MCF 10A (cell line): ENCODE data around the gene PSPN. TPM values are rescaled to one million over a fixed set of nuclear protein-coding genes. Genes with fewer than 3 reads are reported as not detected.

Experiments
- BruUV-seq: library from RNA; stranded (reverse); fragments of 400-500 nt; replicated peaks from 2 replicates; lab custom pipeline; 2021; lab: Mats Ljungman, UMichigan
- CTCF ChIA-PET: fragments of 300-600 bp; sonication (Branson Sonifier 250); formaldehyde crosslinking; extraction: SDS; loops from one replicate; lab custom pipeline; 2021; ENCODE audit warnings: antibody characterized with exemption, inconsistent platforms; lab: Yijun Ruan, JAX
- POLR2A ChIA-PET: fragments of 300-600, 350-650 bp; sonication (Branson Sonifier 250); formaldehyde crosslinking; extraction: SDS; loops from one replicate; lab custom pipeline; 2020; ENCODE audit warnings: antibody characterized with exemption, inconsistent platforms; lab: Yijun Ruan, JAX
- DNase-seq: peaks from one replicate; pipeline ENCODE4 v3.0.0-alpha.2; 2018; ENCODE audit not compliant: unreplicated experiment
- H3K27ac Mint-ChIP-seq: one replicate; pipeline ENCODE4 v1.8.0; 2022; ENCODE audit warnings: mild to moderate bottlenecking, low read depth, mixed read lengths; ENCODE audit not compliant: unreplicated experiment
- H3K27me3 Mint-ChIP-seq: one replicate; pipeline ENCODE4 v1.8.0; 2022; ENCODE audit warnings: mixed read lengths; ENCODE audit not compliant: insufficient read depth, unreplicated experiment
- H3K36me3 Mint-ChIP-seq: one replicate; pipeline ENCODE4 v1.8.0; 2022; ENCODE audit warnings: mild to moderate bottlenecking, moderate library complexity, mixed read lengths; ENCODE audit not compliant: insufficient read depth, unreplicated experiment
- H3K4me1 Mint-ChIP-seq: one replicate; pipeline ENCODE4 v1.8.0; 2022; ENCODE audit warnings: mixed read lengths; ENCODE audit not compliant: insufficient read depth, unreplicated experiment
- H3K4me3 Mint-ChIP-seq: one replicate; pipeline ENCODE4 v1.8.0; 2022; ENCODE audit warnings: mild to moderate bottlenecking, moderate library complexity, mixed read lengths; ENCODE audit not compliant: unreplicated experiment
- H3K9me3 Mint-ChIP-seq: one replicate; pipeline ENCODE4 v1.8.0; 2022; ENCODE audit warnings: mixed read lengths; ENCODE audit not compliant: unreplicated experiment
- CTCF ChIP-seq: fragments of 200-600 bp; IDR thresholded peaks from one replicate; pipeline ENCODE4 v1.8.0; 2022; ENCODE audit warnings: antibody characterized with exemption, mild to moderate bottlenecking; ENCODE audit not compliant: unreplicated experiment
- intact Hi-C: fragments of 100-400 bp; cut with micrococcal nuclease; formaldehyde crosslinking; loops from 2 replicates; pipeline ENCODE4 v1.14.1; 2022
- total RNA-seq: library from RNA; stranded (reverse); gene quantifications from 2 replicates; pipeline ENCODE4 v1.2.3, GENCODE V29; 2022

Gene PSPN
- total RNA-seq, 1 experiment from 2014 or later: 1.1 TPM

DNA sequence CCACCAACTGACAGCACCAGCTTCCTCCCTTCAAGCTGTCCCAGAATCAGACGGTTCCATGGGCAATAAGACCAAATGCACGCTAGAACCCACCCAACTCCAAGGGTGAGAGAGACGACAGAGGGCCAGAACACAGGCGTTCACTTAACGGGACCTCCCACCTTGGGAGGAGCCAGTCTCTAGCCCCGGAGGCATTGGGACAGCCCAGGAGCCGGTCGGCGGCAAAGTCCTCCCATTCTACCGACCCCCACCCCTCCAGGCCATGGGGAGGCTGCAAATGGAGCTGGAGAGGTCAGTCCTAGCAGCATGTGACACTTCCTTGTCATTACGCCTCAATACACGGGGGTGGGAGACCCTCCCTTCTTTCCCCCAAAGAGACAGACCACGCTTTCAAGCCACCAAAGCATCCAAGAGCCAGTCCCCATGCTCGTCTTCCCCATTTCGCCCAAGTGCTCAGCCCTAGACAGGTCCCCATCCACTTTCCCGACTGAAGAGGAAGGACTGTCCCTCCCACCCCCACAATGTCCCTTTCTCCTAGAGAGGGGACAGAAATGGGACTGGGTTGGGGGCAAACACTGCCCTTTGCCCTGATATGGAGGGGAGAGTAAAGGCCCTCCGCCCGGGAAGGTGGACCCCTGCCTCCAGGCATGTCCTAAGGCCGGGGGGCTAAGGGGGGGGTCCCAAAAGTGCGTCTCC lies 47.9 kb upstream of the PSPN start:
- peak; percentile 57 for DNase-seq
- Mint-ChIP-seq H3K27me3 (no peaks in the 10 kb centered on the region), H3K36me3 (peaks cover 44% of the 10 kb centered on the region), H3K27ac (peak overlapping the region; percentile 82), H3K4me1 (peaks cover 20% of the 10 kb centered on the region), H3K4me3 (peak overlapping the region; percentile 87), H3K9me3 (no peaks in the 10 kb centered on the region)
- intact Hi-C loops: no loop called here
- TF ChIP-seq CTCF: no peak
- POLR2A ChIA-PET: interaction anchor here (0.7 to 2.7 kb wide), 4 partner anchors 11 to 50 kb away, joined by 3 to 8 read pairs (median 4); partner anchors contain the start of genes GTF2F1, SLC25A23 and SLC25A41
- CTCF ChIA-PET: interaction anchor here (0.6 to 1.7 kb wide), 2 partner anchors 297 to 455 kb away, joined by 3 to 5 read pairs; partner anchors contain the start of gene C3
- BruUV-seq: TSS peak; percentile 29

DNA sequence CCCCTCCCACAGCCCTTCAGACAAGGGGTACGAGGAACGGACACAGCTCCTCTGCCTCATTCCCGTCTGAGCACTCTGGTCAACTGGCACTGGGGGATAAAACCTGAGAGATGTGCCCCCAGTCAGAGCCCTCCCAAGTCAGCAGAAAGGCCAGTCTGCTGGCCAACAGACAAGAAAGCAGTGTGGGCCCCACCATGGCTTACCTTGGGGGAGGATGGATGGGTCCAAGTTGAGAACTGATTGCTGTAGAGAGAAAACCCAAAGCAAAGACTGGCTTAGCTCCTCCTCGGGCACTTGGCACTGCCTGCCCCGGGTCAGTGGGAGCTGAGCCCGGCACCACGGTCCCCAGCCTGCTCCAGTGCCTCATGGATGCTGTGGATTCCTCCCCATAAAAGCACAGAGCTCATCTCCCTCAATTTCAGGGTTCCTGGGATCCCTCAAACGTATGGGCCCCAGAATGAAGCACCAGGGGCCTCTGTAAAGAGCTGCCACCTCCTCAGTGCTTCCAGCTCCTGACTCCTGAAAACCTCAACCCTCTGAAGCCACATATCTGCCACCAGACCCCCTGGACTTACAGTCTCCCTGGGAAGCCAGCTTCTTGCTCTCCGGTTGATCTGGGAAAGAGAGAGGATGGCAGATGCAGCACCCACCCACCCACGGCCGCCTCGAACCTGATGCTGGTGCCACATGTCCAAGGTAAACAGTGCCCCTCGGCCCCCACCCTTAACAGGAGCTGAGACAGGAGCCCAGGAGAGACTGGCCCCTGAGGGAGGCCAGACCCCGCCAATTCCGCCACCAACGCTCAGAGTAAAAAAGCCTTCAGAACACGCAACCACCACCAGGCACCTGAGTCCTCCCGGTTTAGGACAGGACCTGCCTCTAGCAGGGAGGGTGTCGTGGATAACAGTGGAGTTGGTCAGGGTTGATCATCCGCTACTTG lies 45.6 kb upstream of the PSPN start:
- POLR2A ChIA-PET: interaction anchor here (0.7 to 0.9 kb wide), 2 partner anchors 78 to 85 kb away, joined by 3 read pairs; no protein-coding TSS in a partner anchor

DNA sequence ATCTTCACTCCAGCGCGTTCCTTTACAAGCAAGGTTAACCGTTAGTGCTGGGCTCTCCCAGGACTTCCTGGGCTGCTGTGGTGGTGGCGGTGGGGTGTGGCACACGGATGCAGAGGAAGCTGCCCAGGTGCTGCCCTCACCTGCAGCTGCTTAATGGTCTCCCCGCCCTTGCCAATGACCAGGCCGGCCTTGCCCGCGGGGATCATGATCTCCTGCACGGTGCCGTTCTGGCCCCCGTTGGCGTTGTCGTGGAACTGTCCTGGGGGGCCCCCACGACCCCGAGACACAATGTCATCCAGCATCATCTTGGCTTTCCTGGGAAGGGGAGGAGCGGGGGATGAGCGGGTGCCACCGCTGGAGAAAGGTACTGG lies 42.8 kb upstream of the PSPN start:
- no TSS peak for BruUV-seq
- Mint-ChIP-seq H3K36me3 (peaks cover 84% of the 10 kb centered on the region), H3K9me3 (no peaks in the 10 kb centered on the region), H3K27me3 (no peaks in the 10 kb centered on the region), H3K4me1 (peaks cover 14% of the 10 kb centered on the region), H3K27ac (no peak overlapping the region), H3K4me3 (no peak overlapping the region)
- no peak for DNase-seq
- ChIA-PET POLR2A (no interaction called here), CTCF (no interaction called here)
- intact Hi-C loops: loop anchor here (5.0 kb wide), 1 partner anchor 291 kb away; no protein-coding TSS in a partner anchor
- TF ChIP-seq CTCF: no peak

More for the DNA sequence above, 45.6 kb upstream of the PSPN start:
- H3K9me3 Mint-ChIP-seq: no peaks in the 10 kb centered on the region
- H3K4me1 Mint-ChIP-seq: peaks cover 20% of the 10 kb centered on the region
- CTCF ChIA-PET: interaction anchor here (0.6 to 1.2 kb wide), 4 partner anchors 154 to 1282 kb away, joined by 3 to 4 read pairs (median 3); no protein-coding TSS in a partner anchor
- H3K36me3 Mint-ChIP-seq: peaks cover 59% of the 10 kb centered on the region
- no TSS peak for BruUV-seq
- no peaks in the 10 kb centered on the region for H3K27me3 Mint-ChIP-seq
- DNase-seq: no peak
- no peak overlapping the region for H3K27ac Mint-ChIP-seq
- peak overlapping the region; percentile 87 for H3K4me3 Mint-ChIP-seq
- TF ChIP-seq CTCF: no peak
- intact Hi-C loops: no loop called here
